Muscle of leg (tissue), 16 donors: ENCODE data around the gene CDH7. TPM values are rescaled to one million over a fixed set of nuclear protein-coding genes. Genes with fewer than 3 reads are reported as not detected.

Source experiments
- DNase-seq: peaks from one replicate; pipeline ENCODE4 v3.0.0; 2013
- H3K27ac ChIP-seq: one replicate; pipeline ENCODE4 v1.5.1; 2013; ENCODE audit warnings: mild to moderate bottlenecking, low read length, control low read depth
- H3K27me3 ChIP-seq: one replicate; pipeline ENCODE4 v1.6.1; 2013; ENCODE audit warnings: low read length; ENCODE audit not compliant: control insufficient read depth, insufficient read depth
- H3K36me3 ChIP-seq: one replicate; pipeline ENCODE4 v1.6.1; 2013; ENCODE audit warnings: low read length; ENCODE audit not compliant: control insufficient read depth, insufficient read depth
- H3K4me1 ChIP-seq: one replicate; pipeline ENCODE4 v1.6.1; 2013; ENCODE audit warnings: low read length; ENCODE audit not compliant: control insufficient read depth, insufficient read depth
- H3K4me3 ChIP-seq: one replicate; pipeline ENCODE4 v1.5.1; 2013; ENCODE audit warnings: low read length, control low read depth
- H3K9me3 ChIP-seq: replicated peaks from 2 replicates; pipeline ENCODE4 v1.6.1; 2013; ENCODE audit warnings: low read depth, low read length; ENCODE audit not compliant: control insufficient read depth
- WGBS: methylation state at CpG from one replicate; pipeline ENCODE4 v1.1.5; 2013; ENCODE audit warnings: missing lambda C conversion rate; ENCODE audit not compliant: insufficient coverage; 5-methylcytosine and 5-hydroxymethylcytosine counted together
- long read RNA-seq, 11 donors: transcript quantifications; one replicate each; lab custom pipeline, GENCODE V29; 2026
- polyA plus RNA-seq, 8 donors: library from polyadenylated mRNA; unstranded; fragments of 120-200 nt; gene quantifications; one replicate each; pipeline versions ENCODE4 v1.2.1 to v1.2.3, GENCODE V29; 2013; ENCODE audit warnings: inconsistent platforms in 1 of 8, low replicate concordance in 1 of 8; ENCODE audit not compliant: insufficient read length in 8 of 8, insufficient read depth in 1 of 8
- total RNA-seq: library from RNA; stranded (reverse); fragments of 120-200 nt; gene quantifications from one replicate; pipeline ENCODE4 v1.2.4, GENCODE V29; 2013

The CDH7 gene, protein sequence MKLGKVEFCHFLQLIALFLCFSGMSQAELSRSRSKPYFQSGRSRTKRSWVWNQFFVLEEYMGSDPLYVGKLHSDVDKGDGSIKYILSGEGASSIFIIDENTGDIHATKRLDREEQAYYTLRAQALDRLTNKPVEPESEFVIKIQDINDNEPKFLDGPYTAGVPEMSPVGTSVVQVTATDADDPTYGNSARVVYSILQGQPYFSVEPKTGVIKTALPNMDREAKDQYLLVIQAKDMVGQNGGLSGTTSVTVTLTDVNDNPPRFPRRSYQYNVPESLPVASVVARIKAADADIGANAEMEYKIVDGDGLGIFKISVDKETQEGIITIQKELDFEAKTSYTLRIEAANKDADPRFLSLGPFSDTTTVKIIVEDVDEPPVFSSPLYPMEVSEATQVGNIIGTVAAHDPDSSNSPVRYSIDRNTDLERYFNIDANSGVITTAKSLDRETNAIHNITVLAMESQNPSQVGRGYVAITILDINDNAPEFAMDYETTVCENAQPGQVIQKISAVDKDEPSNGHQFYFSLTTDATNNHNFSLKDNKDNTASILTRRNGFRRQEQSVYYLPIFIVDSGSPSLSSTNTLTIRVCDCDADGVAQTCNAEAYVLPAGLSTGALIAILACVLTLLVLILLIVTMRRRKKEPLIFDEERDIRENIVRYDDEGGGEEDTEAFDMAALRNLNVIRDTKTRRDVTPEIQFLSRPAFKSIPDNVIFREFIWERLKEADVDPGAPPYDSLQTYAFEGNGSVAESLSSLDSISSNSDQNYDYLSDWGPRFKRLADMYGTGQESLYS
- total RNA-seq: 0.98 TPM
- 1 to 10 TPM in 2 of 8 donors, under 1 TPM in 6; 0.16 to 2.2 (median 0.39) TPM for polyA plus RNA-seq
- long read RNA-seq, donor 1: 0 reads
- long read RNA-seq, donor 2: 0 reads
- long read RNA-seq, donor 3, full-length matches to known transcripts: 1 of 1 reads
- long read RNA-seq, donor 3, partial matches to known transcripts: 0 of 1 reads
- long read RNA-seq, donor 3, other reads (novel, unspliced or antisense): 0 of 1 reads
- long read RNA-seq, donor 4, full-length matches to known transcripts: 1 of 1 reads
- long read RNA-seq, donor 4, partial matches to known transcripts: 0 of 1 reads
- long read RNA-seq, donor 4, other reads (novel, unspliced or antisense): 0 of 1 reads
- long read RNA-seq, donor 5: 0 reads
- long read RNA-seq, donor 6: 0 reads
- long read RNA-seq, donor 7: 0 reads
- long read RNA-seq, donor 8: 0 reads
- long read RNA-seq, donor 9: 0 reads
- long read RNA-seq, donor 10: 0 reads
- long read RNA-seq, donor 11: 0 reads

DNA sequence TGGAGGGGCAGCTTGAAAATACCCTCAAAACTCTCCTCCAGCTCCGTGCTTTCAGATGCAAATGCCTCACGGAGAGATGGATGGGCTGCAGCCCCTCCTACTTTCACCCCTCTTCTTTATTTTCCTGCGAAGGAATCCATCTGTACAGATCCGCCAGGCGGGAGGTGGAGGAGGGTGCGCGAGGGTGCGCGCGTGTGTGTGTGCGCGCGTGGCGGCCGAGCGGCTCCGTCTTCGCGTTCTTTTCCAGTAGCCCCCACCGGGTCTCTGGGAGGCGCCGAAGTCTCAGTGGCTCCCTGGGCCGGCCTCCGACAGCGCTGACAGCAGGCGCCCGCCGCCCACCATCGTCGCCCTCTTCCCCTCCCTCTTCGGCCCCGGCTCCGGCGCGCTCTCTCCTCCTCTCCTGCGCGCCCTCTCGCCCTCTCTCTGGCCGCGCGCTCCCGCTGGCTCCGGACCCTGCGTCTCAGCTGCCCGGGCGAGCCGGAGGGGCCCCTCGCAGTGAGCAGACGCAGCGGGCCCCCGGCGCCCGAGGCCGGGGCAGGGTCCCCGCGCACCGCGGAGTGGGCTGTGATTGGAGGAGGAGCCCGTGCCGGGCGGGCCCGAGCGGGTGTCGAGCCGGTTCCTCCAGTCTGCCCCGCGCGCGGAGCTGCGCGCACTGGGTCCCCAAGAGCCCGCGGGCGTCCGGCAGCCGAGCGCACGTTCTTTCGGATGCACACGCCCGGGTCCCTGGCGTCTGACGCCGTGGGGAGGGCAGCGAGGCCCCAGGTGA lies at the start of gene CDH7:
TSS of gene CDH7 (plus strand) at position 624 of the 766 bp plus-strand sequence. CDS start 11,831 bp downstream, outside the sequence.
- Histone ChIP-seq H3K4me1 (peaks cover 10% of the 10 kb centered on the region), H3K27ac (no peak within 1 kb of the TSS), H3K4me3 (peak within 1 kb of the TSS; percentile 57), H3K36me3 (no peaks in the 10 kb centered on the region), H3K9me3 (no peaks in the 10 kb centered on the region), H3K27me3 (peaks cover 24% of the 10 kb centered on the region)
- WGBS: under 1% methylated on average over 80 of the region's 85 CpGs
- DNase-seq: peak; percentile 59

DNA sequence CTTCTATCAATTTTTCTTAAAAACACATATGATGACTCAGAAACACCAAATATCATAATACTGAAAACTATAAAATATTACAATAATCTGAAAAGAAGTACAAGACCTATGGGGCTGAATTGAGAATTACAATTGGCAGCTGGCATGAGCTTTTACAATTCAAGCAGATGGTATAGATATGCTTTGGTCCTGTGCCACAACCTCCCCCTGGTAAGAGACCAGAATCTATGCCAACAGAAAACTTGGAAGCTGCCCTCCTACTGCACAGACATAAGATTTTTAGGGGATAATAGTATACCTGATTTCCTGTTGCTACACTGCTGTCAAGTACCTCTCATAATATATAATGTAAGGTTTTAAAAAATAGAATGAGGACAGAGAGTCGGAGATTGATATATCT lies 46.8 kb upstream of the CDH7 start:
- no peak for DNase-seq

DNA sequence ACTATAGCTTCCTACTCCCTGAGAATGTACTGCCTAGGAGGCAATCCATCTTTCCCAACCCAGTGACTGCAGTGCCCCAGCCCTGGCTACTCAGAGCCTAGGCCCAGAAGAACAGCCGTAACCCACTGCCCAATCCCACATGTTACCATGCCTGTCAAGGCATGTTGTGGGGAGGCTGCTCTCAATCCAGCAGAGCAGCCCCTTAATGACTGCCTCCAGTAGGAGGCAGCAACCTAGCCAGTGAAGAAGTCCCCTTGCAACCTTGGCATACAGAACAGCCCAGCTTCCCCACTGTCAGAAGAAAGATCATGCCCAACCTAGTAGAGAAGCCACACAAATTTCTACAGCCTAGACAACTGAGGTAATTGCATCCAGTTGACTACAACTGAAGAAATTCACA lies 44.2 kb upstream of the CDH7 start:
- Histone ChIP-seq H3K27me3 (no peaks in the 10 kb centered on the region), H3K9me3 (no peaks in the 10 kb centered on the region), H3K4me1 (no peaks in the 10 kb centered on the region), H3K36me3 (no peaks in the 10 kb centered on the region), H3K4me3 (no peak overlapping the region), H3K27ac (no peak overlapping the region)
- no peak for DNase-seq
- WGBS: no CpG with 5 or more reads among the region's 1 CpG

More for the DNA sequence above, 46.8 kb upstream of the CDH7 start:
- Histone ChIP-seq H3K27ac (no peak overlapping the region), H3K36me3 (no peaks in the 10 kb centered on the region), H3K27me3 (no peaks in the 10 kb centered on the region), H3K9me3 (no peaks in the 10 kb centered on the region), H3K4me3 (no peak overlapping the region), H3K4me1 (no peaks in the 10 kb centered on the region)
- WGBS: no CpG with 5 or more reads among the region's 1 CpG

DNA sequence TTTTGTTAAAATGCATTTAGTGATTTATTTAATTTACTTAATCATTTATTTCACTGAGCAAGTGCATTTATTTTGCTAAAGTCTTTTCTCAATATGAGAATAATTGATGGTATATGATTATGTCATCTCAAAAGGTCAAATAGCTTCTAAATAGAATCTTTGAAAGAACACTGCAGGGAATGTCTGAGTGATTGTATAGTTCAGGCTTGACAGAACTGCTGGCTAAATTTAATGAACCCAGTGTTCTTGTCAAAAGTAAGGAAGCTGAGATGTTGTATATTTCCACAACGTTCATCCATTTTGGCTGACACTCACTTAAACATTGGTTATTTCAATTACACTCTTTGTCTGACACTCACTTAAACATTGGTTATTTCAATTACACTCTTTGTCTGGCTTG lies 39.3 kb upstream of the CDH7 start:
- no peak overlapping the region for H3K4me3 ChIP-seq
- no peak overlapping the region for H3K27ac ChIP-seq
- no CpG with 5 or more reads among the region's 1 CpG for WGBS
- no peaks in the 10 kb centered on the region for H3K27me3 ChIP-seq
- DNase-seq: no peak
- H3K4me1 ChIP-seq: no peaks in the 10 kb centered on the region
- H3K36me3 ChIP-seq: no peaks in the 10 kb centered on the region
- H3K9me3 ChIP-seq: no peaks in the 10 kb centered on the region

DNA sequence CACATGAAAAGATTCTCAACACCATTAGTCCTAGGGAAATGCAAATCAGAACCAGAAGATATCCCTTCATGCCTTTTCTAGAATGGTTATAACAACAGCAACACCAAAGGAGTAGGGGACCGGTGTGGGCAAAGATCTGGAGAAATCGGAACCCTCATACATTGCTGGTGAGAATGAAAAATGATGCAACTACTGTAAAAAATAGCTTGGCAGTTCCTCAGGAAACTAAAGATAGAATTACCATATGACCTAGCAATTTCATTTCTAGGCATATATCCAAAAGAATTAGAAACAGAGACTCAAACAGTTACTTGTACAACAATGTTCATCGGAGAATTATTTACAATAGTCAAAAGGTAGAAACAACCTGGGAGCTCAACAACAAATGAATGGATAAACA lies 29.2 kb upstream of the CDH7 start:
- no peaks in the 10 kb centered on the region for H3K36me3 ChIP-seq
- no peaks in the 10 kb centered on the region for H3K27me3 ChIP-seq
- H3K4me3 ChIP-seq: no peak overlapping the region
- peak; percentile 16 for DNase-seq
- WGBS: no CpG with 5 or more reads among the region's 3 CpGs
- no peaks in the 10 kb centered on the region for H3K4me1 ChIP-seq
- no peaks in the 10 kb centered on the region for H3K9me3 ChIP-seq
- H3K27ac ChIP-seq: no peak overlapping the region

DNA sequence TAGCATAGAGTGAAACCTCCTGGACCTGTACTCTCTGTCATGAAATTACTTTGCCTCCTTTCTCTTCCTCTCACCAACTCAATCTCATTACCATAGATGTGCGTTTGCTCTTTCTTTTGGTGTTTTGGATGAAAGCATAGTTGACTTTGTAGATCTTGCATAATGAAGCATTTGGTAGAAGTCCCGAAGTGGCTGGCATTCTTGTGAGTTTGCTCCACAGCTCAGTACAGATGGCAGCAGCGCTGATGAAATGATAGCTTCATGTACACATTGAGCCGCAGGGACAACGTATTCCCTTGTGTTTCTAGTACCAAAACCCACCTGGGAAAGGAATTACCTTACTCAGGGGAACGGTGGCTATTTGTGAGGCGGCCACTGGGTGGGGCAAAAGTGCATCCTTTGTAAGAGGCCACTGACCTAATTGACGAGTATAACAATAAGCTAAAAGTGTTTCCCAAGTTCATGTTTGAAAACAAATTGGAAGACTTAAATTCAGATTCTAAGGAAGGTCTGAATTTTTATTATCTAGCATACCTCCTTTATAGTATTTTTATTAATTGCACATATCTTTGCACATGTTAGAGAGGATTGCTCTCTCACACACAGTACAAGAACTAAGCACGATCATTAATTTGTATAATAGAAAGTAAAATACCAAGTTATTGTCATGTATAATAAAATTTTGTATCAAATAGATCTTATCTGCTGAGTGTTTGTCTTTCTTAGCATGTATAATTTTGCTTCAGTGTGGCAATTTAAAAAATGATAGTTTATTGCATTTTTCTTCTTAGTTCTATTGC lies 25.4 kb upstream of the CDH7 start:
- WGBS: 7% methylated on average over 5 of the region's 9 CpGs
- Histone ChIP-seq H3K27ac (no peak overlapping the region), H3K36me3 (no peaks in the 10 kb centered on the region), H3K27me3 (no peaks in the 10 kb centered on the region), H3K4me3 (no peak overlapping the region), H3K9me3 (no peaks in the 10 kb centered on the region), H3K4me1 (no peaks in the 10 kb centered on the region)
- no peak for DNase-seq

DNA sequence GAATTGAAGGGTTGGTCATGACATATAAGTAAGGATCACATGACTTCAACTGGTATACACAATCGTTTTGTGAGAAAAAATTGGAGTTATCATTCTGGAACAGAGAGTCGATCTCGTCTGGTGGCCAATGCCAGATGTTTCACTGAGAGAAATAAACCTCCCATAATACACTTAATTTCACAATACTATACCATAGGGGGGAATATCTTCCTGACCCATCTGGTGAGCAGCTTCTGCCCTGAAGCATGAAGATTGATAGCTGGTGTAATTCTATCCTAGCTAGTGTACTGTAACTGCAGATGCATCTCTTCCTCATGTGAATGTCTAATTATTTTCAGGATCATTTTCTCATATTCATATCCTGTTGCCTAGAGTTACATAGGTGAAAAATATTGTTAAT lies 15.7 kb upstream of the CDH7 start:
- Histone ChIP-seq H3K27ac (no peak overlapping the region), H3K9me3 (no peaks in the 10 kb centered on the region), H3K27me3 (no peaks in the 10 kb centered on the region), H3K4me1 (peaks cover 2% of the 10 kb centered on the region), H3K36me3 (no peaks in the 10 kb centered on the region), H3K4me3 (no peak overlapping the region)
- WGBS: no CpG with 5 or more reads among the region's 3 CpGs
- no peak for DNase-seq

DNA sequence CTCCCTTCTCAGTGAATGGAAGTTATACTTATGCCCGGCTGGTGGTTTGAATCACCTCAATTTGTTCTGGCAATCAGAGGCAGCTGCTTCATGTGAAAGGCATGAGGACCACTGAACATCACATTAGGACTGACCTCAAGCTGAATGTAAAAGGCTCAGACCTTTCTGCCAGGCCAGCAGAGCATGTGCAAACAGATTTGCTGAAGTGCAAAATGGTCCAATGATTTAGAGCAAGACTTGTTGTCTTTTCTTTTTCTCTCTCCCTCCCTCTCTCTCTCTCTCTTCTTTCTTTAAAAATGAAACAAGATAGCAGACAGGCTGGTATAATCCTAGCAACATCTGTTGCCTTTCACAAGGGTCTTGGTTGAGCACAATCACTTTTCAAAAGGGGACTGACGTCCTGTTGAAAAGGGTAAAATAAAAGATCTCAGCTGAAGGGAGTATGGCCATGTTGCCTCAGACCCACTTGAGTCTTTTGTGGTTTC lies 13.3 kb upstream of the CDH7 start:
- no peak overlapping the region for H3K4me3 ChIP-seq
- no peaks in the 10 kb centered on the region for H3K27me3 ChIP-seq
- peak; percentile 33 for DNase-seq
- H3K9me3 ChIP-seq: no peaks in the 10 kb centered on the region
- WGBS: 60% methylated on average over 1 of the region's 2 CpGs
- no peaks in the 10 kb centered on the region for H3K36me3 ChIP-seq
- H3K4me1 ChIP-seq: peaks cover 2% of the 10 kb centered on the region
- no peak overlapping the region for H3K27ac ChIP-seq

DNA sequence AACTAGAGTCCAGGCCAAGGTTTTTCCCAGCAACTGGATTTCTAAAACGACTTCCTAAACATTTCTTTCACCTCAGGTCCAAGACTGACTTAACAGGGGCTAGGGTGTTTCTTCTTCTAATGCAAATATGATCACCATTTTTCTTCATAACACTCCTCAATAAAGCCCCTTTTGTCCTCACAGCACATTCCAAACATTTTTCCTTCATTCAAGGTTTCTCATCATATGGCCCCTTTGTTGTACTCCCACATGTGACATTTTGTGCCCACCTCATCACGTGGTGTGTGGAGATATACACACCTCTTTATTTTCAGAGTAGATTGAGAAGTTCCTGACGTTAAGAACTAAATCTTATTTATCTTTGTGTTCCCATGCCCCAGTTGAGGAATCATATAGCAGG lies 3.9 kb upstream of the CDH7 start:
- H3K9me3 ChIP-seq: no peaks in the 10 kb centered on the region
- H3K27me3 ChIP-seq: peaks cover 24% of the 10 kb centered on the region
- no peak for DNase-seq
- 29% methylated on average over 1 of the region's 3 CpGs for WGBS
- peaks cover 10% of the 10 kb centered on the region for H3K4me1 ChIP-seq
- H3K36me3 ChIP-seq: no peaks in the 10 kb centered on the region
- no peak overlapping the region for H3K27ac ChIP-seq
- no peak overlapping the region for H3K4me3 ChIP-seq
